GM18870 (cell line): ENCODE data around the gene SPRED2.

Source experiments
- ATAC-seq: cut with Tn5 transposase; IDR thresholded peaks from one replicate; pipeline ENCODE4 v1.9.1; 2021; ENCODE audit warnings: moderate library complexity; ENCODE audit not compliant: unreplicated experiment

The SPRED2 gene

GRCh38 chr2:65388596-65389390 lies 43.6 kb downstream of the SPRED2 start:
- ATAC-seq, result no peak

- peak; percentile 82 for ATAC-seq
These were observed 44.3 kb downstream of the SPRED2 start for GRCh38 chr2:65388051-65388531.

- no peak for ATAC-seq
These were observed 45.4 kb downstream of the SPRED2 start for GRCh38 chr2:65386989-65387388.

- no peak for ATAC-seq
These were observed 46.1 kb downstream of the SPRED2 start for GRCh38 chr2:65386344-65386743.

- no peak for ATAC-seq
These were observed 48.6 kb downstream of the SPRED2 start for GRCh38 chr2:65383541-65384488.

GRCh38 chr2:65382776-65383357 lies 49.5 kb downstream of the SPRED2 start:
- peak; percentile 80 for ATAC-seq

- no peak for ATAC-seq
These were observed 50.1 kb downstream of the SPRED2 start for GRCh38 chr2:65382323-65382722.

- no peak for ATAC-seq
These were observed 50.8 kb downstream of the SPRED2 start for GRCh38 chr2:65381607-65382051.

GRCh38 chr2:65380255-65380654 lies 52.1 kb downstream of the SPRED2 start:
- ATAC-seq, result no peak

- no peak for ATAC-seq
These were observed 52.7 kb downstream of the SPRED2 start for GRCh38 chr2:65379721-65380171.

GRCh38 chr2:65379223-65379622 lies 53.2 kb downstream of the SPRED2 start:
- ATAC-seq, result no peak

- no peak for ATAC-seq
These were observed 54.1 kb downstream of the SPRED2 start for GRCh38 chr2:65378290-65378689.

GRCh38 chr2:65377556-65378192 lies 54.7 kb downstream of the SPRED2 start:
- ATAC-seq, result no peak

- ATAC-seq, result no peak
These were observed 56.7 kb downstream of the SPRED2 start for GRCh38 chr2:65375723-65376122.

- no peak for ATAC-seq
These were observed 57.4 kb downstream of the SPRED2 start for GRCh38 chr2:65374999-65375398.

- ATAC-seq, result no peak
These were observed 57.8 kb downstream of the SPRED2 start for GRCh38 chr2:65374575-65374974.

GRCh38 chr2:65373365-65373918 lies 59.0 kb downstream of the SPRED2 start:
- no peak for ATAC-seq

GRCh38 chr2:65372619-65373018 lies 59.8 kb downstream of the SPRED2 start:
- no peak for ATAC-seq

- no peak for ATAC-seq
These were observed 61.3 kb downstream of the SPRED2 start for GRCh38 chr2:65371074-65371434.

GRCh38 chr2:65370387-65371073 lies 61.9 kb downstream of the SPRED2 start:
- peak; percentile 37 for ATAC-seq
